ENCODE results near the gene DUSP28. TPM values are rescaled to one million over a fixed set of nuclear protein-coding genes. Genes with fewer than 3 reads are reported as not detected.
A peak's percentile ranks its signal among the peaks of the same experiment; 100 is the strongest.

Gene DUSP28
- total RNA-seq, 4 donors from 2014 or later, result 6.3 to 10.4 (median 8.3) TPM

DNA sequence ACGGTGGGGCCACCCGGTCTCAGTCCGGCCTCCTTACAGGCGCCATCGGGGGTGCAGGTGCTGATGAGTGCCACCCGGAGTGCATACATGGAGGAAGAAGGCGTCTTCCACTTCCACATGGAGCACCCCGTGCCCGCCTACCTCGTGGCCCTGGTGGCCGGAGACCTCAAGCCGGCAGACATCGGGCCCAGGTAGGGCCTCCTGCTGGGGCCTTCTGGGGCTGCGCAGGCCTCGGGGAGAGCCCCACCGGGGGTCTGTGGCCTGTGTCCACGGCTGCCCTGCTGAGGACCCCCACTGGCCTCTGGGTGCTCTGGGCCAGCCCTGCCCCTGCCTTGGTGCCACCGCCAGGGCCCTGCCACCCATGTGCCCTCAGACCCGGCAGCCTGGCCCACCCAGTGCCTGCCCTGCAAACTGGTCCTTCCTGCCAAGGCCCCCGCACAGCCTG, 12.9 kb downstream of the DUSP28 start:
- H3K27ac ChIP-seq, result no peak overlapping the region
- H3K27me3 ChIP-seq, result no peaks in the 10 kb centered on the region
- peaks cover 67% of the 10 kb centered on the region for H3K36me3 ChIP-seq
- H3K4me3 ChIP-seq, result no peak overlapping the region
- WGBS, result no CpG with 5 or more reads among the region's 20 CpGs
- no peaks in the 10 kb centered on the region for H3K9me3 ChIP-seq
- peaks cover 63% of the 10 kb centered on the region for H3K4me1 ChIP-seq
- DNase-seq (ENCODE audit: low spot score in 2 of 2), result peak in 1 of 2 donors; percentile 56
- TF ChIP-seq, protein P1, sequence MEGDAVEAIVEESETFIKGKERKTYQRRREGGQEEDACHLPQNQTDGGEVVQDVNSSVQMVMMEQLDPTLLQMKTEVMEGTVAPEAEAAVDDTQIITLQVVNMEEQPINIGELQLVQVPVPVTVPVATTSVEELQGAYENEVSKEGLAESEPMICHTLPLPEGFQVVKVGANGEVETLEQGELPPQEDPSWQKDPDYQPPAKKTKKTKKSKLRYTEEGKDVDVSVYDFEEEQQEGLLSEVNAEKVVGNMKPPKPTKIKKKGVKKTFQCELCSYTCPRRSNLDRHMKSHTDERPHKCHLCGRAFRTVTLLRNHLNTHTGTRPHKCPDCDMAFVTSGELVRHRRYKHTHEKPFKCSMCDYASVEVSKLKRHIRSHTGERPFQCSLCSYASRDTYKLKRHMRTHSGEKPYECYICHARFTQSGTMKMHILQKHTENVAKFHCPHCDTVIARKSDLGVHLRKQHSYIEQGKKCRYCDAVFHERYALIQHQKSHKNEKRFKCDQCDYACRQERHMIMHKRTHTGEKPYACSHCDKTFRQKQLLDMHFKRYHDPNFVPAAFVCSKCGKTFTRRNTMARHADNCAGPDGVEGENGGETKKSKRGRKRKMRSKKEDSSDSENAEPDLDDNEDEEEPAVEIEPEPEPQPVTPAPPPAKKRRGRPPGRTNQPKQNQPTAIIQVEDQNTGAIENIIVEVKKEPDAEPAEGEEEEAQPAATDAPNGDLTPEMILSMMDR (IDR thresholded peaks at IDR 0.05), result no peak

DNA sequence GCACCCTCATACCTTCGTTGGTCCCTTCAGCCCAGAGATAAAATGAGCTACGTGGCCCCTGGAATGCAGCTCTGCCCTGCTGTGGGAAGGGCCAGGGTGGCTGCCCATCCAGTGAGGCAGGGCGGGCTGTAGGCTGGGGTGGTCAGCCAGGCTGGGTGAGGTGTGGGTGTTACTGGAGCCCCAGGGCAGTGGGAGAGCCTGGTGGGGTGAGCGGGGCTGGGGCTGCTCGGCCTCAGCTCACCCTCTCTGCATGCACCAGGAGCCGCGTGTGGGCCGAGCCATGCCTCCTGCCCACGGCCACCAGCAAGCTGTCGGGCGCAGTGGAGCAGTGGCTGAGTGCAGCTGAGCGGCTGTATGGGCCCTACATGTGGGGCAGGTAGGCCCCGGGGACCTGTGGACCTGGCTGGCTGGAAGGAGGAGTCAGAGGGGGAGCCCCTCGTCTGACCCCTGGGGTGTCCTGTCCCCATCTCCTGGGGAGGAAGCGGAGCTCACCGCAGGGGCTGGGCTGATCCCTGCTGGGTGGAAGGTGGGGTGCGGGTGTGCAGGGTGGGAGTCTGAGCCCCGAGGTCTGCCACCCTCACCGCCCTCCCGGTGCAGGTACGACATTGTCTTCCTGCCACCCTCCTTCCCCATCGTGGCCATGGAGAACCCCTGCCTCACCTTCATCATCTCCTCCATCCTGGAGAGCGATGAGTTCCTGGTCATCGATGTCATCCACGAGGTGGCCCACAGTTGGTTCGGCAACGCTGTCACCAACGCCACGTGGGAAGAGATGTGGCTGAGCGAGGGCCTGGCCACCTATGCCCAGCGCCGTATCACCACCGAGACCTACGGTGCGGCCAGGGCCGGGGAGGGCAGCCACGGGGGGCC, 13.6 kb downstream of the DUSP28 start:
- Histone ChIP-seq H3K27ac (no peak overlapping the region), H3K9me3 (no peaks in the 10 kb centered on the region), H3K27me3 (no peaks in the 10 kb centered on the region), H3K4me3 (no peak overlapping the region), H3K4me1 (peaks cover 69% of the 10 kb centered on the region), H3K36me3 (peaks cover 71% of the 10 kb centered on the region)
- 91% methylated on average over 10 of the region's 37 CpGs for WGBS
- DNase-seq (ENCODE audit: low spot score in 2 of 2), result no peak
- TF ChIP-seq EP300 (IDR thresholded peaks at IDR 0.05) (no peak), POLR2A (IDR thresholded peaks at IDR 0.05) (no peak), POLR2AphosphoS5 (IDR thresholded peaks at IDR 0.05) (no peak)
- TF ChIP-seq, protein P1 (IDR thresholded peaks at IDR 0.05), result no peak

DNA sequence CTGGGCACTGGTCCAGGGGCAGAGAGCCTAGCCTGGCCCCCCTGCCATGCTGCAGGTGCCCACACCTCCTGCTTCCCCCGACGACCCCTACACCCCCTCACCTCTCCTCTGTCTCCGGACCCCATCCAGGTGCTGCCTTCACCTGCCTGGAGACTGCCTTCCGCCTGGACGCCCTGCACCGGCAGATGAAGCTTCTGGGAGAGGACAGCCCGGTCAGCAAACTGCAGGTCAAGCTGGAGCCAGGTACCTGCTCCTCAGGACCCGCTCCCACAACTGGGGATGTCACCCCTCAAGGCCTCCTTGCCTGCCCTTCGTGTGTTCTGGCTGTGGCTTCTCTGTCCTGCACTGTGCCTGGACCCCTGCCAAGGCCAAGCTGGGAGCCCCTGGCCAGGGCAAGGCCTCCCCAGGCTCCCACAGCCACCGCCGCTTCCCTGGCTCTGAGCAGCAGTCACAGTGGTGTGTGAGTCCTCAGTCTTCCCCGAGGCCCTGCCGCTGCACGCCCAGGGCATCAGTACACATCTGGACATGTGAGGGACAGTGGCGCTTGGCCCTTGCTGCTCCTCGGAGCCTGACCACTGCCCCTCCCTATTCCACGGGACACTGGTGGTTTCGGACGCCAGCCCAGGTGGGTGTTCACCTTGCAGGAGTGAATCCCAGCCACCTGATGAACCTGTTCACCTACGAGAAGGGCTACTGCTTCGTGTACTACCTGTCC, 14.4 kb downstream of the DUSP28 start:
- H3K27me3 ChIP-seq, result no peaks in the 10 kb centered on the region
- no peaks in the 10 kb centered on the region for H3K9me3 ChIP-seq
- H3K4me1 ChIP-seq, result peaks cover 70% of the 10 kb centered on the region
- peak overlapping the region; percentile 42 for H3K27ac ChIP-seq
- peaks cover 71% of the 10 kb centered on the region for H3K36me3 ChIP-seq
- TF ChIP-seq POLR2AphosphoS5 (IDR thresholded peaks at IDR 0.05), result no peak
- no peak for TF ChIP-seq EP300 (IDR thresholded peaks at IDR 0.05)
- no peak for TF ChIP-seq POLR2A (IDR thresholded peaks at IDR 0.05)
- TF ChIP-seq, protein P1 (IDR thresholded peaks at IDR 0.05), result no peak
- no peak for DNase-seq (ENCODE audit: low spot score in 2 of 2)
- WGBS, result 82% methylated on average over 19 of the region's 21 CpGs
- H3K4me3 ChIP-seq, result no peak overlapping the region

DNA sequence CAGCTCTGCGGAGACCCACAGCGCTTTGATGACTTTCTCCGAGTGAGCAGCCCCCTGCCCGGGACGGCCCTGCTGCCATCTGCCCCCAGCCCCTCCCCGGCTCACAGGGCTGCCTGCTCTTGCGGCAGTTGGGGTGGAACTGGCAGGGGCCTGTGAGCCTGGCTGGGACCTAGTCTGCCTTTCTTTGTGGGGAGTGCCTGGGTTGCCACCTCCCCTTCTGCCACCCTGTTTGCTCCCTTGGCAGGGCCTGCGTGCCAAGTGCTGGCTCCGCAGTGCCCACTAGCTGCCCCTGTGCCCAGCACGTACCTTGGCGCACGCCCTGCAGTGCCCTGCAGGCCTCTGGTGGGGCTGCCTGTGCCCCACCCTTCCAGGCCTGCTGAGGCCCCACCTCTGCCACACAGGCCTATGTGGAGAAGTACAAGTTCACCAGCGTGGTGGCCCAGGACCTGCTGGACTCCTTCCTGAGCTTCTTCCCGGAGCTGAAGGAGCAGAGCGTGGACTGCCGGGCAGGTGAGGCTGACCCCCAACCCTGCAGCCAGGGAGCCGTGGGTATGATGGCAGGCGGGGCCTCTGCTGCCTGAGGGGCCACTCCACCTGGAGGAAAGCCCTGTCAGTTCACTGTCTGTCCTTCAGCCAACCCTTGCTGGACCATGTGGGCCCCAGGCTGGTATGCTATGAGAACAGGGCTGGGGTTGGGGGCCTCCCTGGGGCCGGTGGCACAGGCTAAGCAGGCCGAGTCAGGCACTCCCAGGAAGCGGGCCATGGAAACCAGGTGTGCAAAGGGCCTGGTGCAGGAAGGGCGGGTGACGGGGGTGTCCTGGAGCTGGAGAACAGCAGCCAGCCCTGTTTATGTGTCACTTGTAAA, 15.2 kb downstream of the DUSP28 start:
- peaks cover 71% of the 10 kb centered on the region for H3K36me3 ChIP-seq

More for the DNA sequence above, 15.2 kb downstream of the DUSP28 start:
- Histone ChIP-seq H3K27ac (peak overlapping the region; percentile 42), H3K4me1 (peaks cover 70% of the 10 kb centered on the region), H3K27me3 (no peaks in the 10 kb centered on the region), H3K9me3 (no peaks in the 10 kb centered on the region), H3K4me3 (no peak overlapping the region)
- TF ChIP-seq POLR2A (IDR thresholded peaks at IDR 0.05) (no peak), EP300 (IDR thresholded peaks at IDR 0.05) (no peak), POLR2AphosphoS5 (IDR thresholded peaks at IDR 0.05) (no peak)
- TF ChIP-seq, protein P1 (IDR thresholded peaks at IDR 0.05), result no peak
- 46% methylated on average over 11 of the region's 23 CpGs for WGBS
- DNase-seq (ENCODE audit: low spot score in 2 of 2), result no peak
